Skeletal muscle cell (primary cell): ENCODE results near the gene HOXA1.

Experiments
- DNase-seq: peaks from one replicate; pipeline ENCODE4 v3.0.0-alpha.2; 2010; ENCODE audit warnings: low read depth
- H3K4me3 ChIP-seq: 2 replicates; pipeline ENCODE4 v1.5.1; 2011; ENCODE audit warnings: low read depth, mild to moderate bottlenecking, control low read depth, low read length, moderate library complexity

Gene HOXA1

DNA sequence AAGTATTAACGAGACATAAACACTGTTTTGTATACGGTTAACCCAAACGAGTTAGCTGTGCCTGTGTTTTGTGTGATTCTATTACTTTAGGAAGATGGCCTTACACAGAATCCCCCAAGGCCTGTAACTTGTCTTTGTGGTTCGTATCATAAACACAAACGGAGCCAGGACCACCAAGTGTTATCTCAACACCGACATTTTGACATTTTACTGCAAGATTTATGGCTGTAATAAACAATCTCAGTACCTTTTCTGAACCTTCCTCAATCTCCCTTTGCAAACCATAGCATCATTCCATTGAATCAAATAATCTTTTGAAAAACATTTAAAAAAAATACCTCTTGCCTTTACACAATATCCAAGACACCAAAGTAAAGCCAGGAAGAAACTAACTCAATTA, 37.2 kb upstream of the HOXA1 start:
- no peak for DNase-seq

DNA sequence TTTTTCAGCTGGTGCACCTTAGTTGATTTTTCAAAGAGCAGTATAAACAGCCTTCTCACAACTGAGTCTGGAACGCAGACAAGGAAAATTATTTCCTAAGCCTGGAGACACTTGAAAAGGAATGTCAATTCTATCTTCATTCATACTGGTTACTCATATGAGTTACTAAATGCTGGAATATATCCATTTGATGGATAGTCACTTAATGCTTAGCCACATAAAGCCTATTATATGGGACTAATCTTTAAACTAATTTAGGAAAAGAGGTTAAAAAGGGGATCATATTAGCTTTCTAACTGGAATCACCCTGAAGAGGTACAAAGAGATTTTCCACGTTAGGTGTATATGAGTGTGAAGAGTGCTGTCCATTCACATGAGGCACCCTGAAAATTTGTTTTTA, 36.4 kb upstream of the HOXA1 start:
- DNase-seq = no peak
- H3K4me3 ChIP-seq = no peak overlapping the region

More for the DNA sequence above, 37.2 kb upstream of the HOXA1 start:
- no peak overlapping the region for H3K4me3 ChIP-seq

DNA sequence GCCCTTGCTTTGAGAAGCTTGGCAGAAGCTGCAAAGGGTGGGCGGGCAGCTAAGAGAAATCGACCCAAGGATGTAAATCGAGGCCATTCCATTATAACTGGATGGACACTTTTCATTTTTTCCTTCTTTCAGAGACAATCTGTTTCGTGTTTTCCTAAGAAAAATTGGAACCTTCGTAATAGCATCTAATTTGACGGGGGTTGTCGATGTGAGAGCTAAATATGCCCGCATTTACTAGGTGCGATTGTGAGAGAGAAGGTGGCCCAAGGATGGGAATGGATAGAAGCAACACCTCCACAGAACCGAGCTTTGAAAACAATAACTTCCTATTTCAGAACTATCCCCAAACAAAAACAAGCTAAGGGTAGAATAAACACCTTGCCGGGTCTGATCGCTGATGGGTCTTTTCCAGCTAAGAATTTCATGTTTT, 35.6 kb upstream of the HOXA1 start:
- peak overlapping the region; percentile 67 for H3K4me3 ChIP-seq
- no peak for DNase-seq

DNA sequence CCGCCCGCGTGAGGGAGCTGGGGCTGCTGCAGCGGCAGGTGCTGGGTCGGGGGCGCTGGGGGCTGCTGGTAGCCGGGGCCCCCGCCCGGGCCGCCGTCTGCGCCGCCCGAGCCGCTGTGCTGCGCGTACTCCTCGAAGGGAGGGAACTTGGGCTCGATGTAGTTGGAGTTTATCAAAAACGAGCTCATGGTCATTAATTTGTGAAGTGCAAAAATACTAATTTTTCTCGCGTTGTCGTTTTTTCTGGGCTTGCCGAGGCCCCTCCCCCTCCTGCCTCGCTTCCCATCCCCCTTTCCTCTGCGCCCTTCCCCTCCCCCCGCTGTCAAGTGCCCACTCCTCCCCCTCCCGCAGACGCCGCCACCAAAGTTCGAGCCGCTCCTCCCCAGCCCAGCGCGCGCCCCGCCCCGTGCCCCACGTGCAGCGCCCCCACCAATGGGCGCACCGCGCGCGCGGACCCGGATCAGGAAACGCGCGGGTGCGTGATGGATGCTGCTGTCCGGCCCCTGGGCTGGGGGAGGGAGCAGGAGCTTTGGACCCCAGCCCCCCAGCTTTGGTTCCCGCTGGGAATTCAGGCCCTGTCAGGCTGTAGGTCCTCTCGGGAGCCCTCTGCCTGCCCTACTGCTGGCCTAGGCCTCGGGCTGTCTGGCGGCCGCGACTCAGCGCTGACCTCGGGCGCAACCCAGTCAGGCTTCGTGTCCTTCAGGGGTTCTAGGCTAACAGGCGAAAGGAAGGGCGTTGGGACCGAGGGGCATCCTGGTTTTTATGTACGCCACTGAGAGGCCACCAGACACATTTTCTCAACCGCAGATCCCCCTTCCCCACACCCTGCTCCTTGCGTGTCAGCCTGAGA, 35.0 kb upstream of the HOXA1 start, which contains the start of gene HOXA4:
TSS of gene HOXA4 (minus strand) at position 218 of the 850 bp plus-strand sequence. CDS start at position 194, 24 bp downstream.
- peak; percentile 59 for DNase-seq
- peak within 1 kb of the TSS; percentile 67 for H3K4me3 ChIP-seq

DNA sequence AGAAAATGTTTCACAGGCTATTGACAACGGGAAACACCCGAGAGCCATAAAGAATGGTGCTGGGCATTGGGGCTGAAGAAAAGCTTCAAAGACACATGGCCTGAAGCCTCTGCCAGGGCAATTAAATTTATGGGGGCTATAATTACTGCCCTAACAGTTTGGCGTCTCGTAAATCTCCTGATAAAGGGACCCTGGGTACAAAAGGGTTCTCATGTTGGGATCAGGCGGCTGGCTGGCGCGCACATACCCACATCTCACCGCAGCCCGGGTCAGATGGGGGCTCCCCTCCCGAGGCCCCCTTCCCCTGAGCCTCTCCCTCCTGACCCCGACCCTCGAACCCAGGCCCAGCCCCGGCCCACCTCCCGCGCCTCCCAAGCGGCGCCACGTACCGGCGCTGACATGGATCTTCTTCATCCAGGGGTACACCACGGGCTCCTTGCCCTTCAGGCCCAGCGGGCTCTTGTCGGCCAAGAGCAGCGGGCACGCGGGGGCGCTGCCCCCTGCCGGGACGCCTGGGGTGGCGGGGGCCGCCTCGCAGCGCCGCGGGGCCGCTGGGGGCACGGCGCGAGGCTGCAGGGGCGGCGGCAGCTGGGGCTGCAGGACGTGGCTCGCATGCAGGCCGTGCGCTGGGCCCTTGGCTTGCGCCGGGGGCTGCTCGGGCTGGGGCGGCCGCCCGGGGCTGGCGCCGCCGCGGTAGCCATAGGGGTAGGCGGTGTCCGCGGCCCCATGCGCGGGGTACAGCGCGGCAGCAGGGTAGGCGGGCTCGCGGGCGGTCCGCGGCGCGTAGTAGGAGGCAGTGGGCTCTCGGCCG, 34.1 kb upstream of the HOXA1 start:
- peak overlapping the region; percentile 67 for H3K4me3 ChIP-seq
- DNase-seq = no peak

DNA sequence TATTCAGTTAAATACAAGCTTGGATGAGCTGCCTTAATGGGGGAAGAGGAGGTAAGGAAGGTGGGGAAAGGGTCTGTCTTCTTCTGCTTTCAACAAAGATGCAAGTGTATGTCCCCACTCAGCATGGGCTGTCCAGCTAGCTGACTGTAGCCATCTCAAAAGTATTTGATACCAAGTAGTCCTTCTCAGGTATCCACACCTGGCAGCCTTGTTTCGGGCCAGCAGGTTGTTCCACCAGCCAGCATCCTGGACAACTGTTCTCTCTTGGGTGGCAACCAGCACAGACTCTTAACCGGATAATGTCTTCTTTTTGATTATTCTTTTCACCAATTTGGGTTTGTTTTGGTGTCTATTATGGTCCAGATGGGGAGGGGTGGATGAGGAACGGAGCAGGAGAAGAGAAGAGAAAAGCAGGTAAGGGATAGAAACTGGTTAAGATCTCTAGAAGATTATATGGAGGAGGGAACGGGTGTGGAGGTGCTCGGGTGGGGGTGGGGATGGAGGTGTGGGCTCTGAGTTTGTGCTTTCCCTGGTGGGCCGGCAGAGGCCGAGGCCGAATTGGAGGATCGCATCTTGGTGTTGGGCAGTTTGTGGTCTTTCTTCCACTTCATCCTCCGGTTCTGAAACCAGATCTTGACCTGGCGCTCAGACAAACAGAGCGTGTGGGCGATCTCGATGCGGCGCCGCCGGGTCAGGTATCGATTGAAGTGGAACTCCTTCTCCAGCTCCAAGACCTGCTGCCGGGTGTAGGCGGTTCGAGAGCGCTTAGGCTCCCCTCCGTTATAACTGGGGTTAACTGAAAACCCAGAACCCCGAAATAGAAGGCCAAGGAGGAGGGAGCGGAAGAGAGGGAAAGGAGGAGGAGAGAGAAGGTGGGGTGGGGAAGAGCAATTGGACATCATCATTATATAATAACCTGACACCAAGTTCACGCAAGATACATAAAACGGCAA, 33.3 kb upstream of the HOXA1 start:
- no peak overlapping the region for H3K4me3 ChIP-seq
- DNase-seq = no peak

DNA sequence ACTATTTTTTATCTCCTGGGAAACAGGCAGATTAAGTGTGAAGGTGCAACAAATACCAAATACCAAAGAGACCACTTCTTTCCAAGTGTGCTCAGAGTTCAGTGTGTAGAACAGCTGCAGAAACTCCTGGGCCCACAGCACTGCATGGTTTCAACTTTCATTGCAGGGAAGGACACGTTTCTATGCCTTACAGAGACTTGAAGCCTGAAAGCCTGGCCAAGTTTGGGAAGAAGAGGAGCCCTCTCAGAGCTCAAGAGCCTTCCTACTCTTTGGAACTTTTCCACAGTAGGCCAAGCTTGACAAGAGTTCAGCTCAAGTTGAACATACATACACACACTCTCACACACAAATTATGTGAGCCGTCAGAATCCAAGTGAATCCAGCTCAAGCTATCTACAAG, 32.2 kb upstream of the HOXA1 start:
- H3K4me3 ChIP-seq = no peak overlapping the region

DNA sequence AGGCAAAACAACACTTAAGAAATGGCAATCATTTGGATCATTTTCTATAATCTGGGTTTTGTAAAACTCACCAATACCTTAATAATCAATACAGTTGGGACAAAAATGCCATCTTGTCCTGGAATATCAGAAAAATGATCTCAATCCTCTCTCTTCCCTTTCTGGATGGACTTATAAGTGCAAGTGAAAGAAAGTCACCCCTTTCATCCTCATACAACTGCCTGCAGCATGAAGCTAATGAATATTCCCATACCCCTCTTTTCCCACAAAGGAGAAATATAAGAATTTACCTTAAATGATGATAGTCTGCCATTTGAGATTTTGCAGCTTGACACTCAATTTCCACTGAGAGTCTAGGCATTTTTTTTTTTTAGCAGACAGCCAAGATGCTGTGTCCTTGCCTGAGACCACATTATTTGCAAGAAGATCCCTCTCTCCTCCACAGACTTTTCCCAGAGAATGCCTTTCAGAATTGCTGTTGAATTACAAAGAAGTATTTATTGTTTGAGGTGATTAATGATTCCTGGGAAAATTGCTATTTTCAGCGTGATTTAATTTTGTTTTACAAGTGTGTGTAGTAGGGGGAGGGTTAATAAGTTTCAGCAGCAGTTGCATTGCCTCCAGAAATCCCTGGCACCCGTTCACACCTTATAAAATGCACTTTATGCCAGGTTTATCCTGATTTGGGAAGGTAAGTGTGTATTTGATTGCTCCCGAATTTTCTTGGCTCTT, 31.0 kb upstream of the HOXA1 start:
- DNase-seq = no peak

More for the DNA sequence above, 32.2 kb upstream of the HOXA1 start:
- no peak for DNase-seq

DNA sequence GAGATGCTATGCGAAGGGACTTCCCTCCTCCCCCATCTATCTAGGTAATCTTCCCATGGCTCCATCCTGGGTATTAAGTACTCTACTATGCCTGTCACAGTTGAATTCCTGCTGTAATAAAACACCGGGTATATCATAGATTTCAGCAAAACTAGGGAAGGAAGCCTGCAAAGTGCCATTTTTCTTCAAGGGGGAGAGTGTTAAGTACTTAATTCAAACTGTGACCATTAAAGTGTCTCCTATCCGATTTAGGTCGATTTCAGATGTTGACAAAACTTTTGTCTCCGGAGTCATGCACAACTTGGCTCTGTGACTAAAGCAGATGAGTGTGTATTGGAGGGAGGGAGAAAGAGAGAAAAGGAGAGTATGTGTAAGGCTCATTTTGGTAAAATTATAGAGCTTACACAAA, 30.2 kb upstream of the HOXA1 start:
- no peak overlapping the region for H3K4me3 ChIP-seq
- DNase-seq = no peak

More for the DNA sequence above, 31.0 kb upstream of the HOXA1 start:
- H3K4me3 ChIP-seq = no peak overlapping the region

DNA sequence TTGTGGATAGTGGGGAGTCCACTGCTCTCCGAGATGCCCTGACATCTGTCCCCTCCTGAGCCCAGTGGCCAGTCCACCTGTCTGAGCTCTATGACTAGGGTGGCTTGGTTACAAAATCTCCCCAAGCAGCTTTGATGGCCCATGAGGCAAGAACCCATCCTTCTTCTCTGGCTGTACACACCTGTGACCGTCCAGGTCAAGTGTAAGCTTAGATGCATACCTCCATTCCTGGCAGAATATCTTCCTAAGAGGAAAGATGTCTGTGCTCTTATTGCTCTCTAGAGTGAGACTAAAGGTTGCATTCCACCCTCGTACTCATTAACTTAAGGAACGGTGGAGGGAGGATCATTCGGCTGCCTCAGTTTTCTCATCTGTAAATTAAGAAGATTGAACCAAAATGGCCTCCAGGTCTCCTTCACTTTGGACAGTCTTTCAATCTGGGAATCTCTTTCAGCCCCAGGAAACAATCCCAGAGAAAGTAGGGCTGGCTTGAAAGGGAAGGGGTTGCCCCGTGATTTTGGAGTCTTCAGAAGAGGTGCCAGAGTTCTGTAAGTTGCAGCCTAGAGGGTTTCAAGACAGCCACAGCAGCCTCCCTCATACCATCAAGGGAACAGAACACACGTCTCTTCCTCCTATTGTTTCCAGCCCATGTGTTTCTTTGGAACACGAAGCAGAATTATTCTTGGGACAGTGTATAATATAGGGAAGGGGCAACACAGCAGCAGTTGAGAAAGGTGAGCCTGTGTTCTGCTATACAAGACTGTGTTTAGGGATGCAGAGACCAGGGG, 29.3 kb upstream of the HOXA1 start:
- no peak overlapping the region for H3K4me3 ChIP-seq

DNA sequence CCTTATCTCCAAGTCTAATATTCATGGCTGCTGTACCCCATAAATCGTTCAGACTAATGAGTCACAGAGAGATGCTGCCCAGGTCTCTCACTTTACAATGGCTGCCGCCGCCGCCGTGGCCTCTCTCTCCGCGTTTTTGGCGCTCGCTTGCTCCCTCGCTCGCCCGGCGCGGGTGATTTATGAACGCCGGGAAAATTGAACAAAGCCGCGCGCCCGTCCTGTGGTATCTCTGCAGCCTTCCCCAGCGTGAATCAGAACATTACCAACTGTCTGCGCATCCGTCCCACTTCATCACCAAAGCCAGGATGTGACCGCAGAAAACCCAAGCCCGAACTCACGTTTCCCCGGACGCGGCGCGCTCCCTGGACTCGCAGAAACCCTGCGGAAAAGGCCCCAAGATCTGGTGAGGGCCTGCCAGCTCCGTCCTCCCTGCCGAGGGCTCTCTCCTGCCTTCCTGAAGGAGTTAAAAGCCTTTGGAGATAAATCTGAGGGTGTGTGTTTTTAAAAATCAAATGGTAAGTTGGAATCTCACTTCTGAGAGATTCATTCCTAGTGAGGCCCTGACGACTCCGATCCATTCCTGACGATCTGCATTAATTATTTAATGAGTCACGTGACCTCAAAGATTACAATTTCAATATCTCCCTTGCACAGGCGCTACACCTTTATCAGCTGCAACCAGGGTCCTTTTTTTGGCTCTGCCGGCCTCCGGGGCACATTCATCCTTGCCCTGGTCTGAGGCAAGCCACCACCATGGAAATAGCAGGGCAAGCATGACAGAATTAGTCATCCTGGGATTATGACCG, 28.5 kb upstream of the HOXA1 start:
- H3K4me3 ChIP-seq = no peak overlapping the region
- DNase-seq = no peak

More for the DNA sequence above, 29.3 kb upstream of the HOXA1 start:
- DNase-seq = no peak

DNA sequence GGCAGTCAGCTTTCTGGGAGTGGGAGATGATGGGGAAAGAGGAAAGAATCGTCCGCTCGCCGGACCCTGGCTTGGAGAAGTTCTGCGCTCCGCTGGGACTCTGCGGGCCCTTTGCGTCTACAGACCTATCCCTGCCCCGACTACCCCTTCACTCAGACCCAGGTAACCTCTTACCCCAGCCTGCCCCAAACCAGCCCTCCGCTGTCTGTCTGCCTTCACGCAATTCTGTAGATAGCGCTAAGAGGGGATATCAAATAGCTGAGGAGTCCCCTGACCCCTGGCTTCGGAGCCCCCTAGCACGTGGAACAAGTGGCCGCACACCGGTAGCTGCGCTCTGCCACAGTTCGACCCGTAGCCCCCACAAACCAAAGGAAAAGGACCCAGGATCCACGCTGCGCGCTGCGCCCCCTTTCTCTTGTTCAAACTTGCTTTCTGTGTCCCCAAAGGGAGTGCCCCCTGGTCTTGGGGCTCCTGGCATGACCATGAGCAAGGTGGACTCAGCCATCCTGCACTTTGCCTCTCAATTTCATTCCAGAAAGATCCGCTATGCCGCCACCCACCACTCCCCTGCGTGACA, 27.8 kb upstream of the HOXA1 start:
- H3K4me3 ChIP-seq = no peak overlapping the region
- no peak for DNase-seq

DNA sequence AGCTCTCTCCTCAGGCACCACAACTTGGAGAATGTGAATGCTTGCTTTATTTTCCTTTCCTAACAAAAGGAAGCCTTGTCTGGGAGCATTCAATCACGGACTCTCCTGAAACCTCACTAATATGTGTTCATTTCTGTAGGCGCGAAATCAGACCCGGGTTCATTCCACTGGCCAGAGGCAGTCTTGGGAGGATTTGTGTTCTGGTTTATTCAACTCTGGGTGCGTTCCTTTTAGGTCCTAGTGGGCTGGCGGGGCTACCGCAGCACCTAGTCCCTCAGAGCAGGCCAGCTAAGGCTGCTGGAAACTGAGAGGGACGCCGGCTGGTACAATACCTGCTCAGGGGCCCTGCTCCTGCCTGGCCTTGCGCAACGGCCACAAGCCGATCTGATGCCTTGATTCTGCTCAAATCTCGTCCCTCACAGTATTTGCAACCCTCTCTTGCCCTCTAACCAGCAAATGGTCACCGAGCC, 27.2 kb upstream of the HOXA1 start:
- no peak for DNase-seq
- no peak overlapping the region for H3K4me3 ChIP-seq

DNA sequence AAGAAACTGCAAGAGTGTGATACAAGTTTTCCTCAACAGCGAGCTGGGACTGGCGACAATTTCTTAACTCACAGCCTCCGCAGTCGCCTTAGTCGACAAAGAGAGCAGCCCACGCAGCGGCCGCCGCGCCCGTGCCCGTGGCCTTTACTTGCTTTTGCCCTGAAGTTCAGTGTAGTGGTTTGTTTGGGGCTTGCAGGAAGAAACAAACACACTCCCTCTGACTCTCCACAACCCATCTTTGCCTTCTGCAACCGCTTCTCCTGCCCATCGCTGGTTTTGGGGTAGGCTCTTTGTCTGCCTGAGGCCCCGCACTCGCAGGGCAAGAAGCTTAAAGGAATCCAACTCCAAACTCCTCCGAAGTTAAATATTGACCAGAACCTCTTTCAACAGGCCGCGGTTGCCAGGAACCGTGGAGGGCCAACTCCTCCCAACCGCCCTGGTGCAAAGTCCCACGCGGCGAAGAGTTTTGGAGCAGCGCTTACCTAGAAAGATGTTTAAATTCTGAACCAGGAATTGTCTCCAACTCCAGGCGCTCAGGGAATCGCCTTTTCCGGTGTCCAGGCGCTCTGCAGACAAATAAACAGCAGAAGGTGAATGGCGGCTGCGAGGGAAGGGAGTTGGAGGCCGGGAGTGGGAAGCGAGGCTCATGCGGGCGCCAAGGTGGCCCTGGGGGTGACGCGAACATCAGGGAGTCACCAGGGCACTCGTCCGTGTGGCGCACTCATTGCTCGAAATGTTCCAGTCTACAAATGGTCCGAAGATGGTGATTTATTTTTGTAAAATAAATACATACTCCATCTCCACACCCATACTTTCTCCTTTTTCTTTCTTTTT, 26.5 kb upstream of the HOXA1 start:
- no peak overlapping the region for H3K4me3 ChIP-seq
- no peak for DNase-seq

DNA sequence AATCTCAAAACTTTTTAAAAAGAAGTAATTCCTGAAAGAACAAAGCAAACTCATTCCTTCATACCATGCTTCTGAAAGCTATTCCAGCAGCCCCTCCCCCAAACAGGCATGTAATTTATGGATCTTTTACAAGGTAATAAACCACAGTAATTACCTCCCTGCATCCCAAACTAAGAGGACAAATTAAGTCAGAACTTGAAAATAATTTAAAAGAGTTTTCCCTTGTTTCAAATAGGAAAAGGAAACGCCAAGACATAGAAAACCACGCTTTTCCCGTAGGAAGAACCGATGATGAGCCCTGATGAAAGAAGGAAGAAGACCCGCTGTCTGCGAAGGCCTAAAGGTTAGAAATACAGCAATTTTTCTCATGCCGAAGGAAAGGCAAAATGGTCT, 25.9 kb upstream of the HOXA1 start:
- no peak for DNase-seq
- H3K4me3 ChIP-seq = no peak overlapping the region

DNA sequence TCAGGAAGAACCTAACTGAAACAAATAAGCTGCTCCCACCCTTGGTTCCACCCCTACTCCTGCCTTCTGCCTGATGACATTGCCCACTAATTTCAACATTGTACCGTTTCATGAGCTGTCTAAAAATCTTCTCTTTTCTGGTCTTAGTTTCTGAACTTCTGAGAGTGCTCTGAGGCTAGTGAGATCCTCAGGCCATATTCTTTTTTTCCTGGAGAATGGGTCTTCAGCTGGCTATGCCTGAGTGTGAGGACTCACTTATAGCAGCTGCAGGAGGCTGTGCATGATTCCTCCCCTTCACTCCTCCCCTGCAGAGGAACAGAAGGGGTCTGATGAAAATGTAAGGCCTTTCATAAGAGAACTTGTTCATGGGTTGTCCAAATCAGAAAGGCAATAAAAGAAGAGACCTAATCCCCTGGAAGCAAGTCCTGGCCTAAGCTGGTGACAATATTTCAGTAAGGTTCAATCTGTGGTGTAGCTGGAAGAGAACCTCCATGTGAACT, 23.7 kb upstream of the HOXA1 start:
- no peak for DNase-seq
- H3K4me3 ChIP-seq = no peak overlapping the region
